ENCODE data around the gene IL36A.

DNA sequence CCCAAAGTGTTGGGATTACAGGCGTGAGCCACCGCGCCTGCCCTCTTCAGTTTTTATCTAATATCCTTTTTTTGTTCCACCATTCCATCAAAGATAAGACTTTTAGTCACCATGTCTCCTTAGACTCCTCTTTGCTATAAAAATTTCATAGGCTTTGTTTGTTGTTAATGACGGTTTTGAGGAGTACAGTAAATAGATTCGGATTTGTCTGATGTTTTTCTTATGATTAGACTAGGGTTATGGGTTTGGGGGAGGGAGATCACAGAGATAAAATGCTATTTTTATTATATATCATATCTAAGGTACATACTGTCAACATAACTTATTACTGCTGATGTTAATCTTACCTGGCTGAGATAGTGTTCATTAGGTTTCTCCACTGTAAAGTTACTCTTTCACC is 41.2 kb downstream of the IL36A start:
- no peak for TF ChIP-seq EZH2 (IDR thresholded peaks at IDR 0.05; ENCODE audit: insufficient read depth, poor library complexity, severe bottlenecking)
- no peak for TF ChIP-seq EZH2phosphoT487 (IDR thresholded peaks at IDR 0.05; ENCODE audit: insufficient read depth, low read depth)
